SW 1271 (cell line): ENCODE results near the gene URGCP.
"Not testable (repeated sequence)": the region's sequence is repeated elsewhere in the genome, so short reads cannot be mapped to it uniquely, and the experiment has no call there.

Experiments used
- DNase-seq, 2 experiments: peaks; one replicate each; lab custom pipeline; 2025; lab: John Stamatoyannopoulos, UW

URGCP gene

GRCh38 chr7:43872406-43873110, 33.8 kb downstream of the URGCP start:
- no peak for DNase-seq

GRCh38 chr7:43871064-43871463, 35.3 kb downstream of the URGCP start:
- no peak for DNase-seq

- no peak for DNase-seq
Observed at GRCh38 chr7:43870316-43870715, 36.1 kb downstream of the URGCP start.

GRCh38 chr7:43869867-43870240, 36.5 kb downstream of the URGCP start:
- DNase-seq = peak in 1 of 2 experiments; percentile 22

- DNase-seq = peak; percentile 68 to 95
Observed at GRCh38 chr7:43869006-43869866, 37.2 kb downstream of the URGCP start, which contains the start of gene MRPS24. Gene MRPS24, minus strand, starts transcription at chr7:43869517. Its CDS starts 22 bp downstream, at chr7:43869495.

GRCh38 chr7:43868681-43869005, 37.8 kb downstream of the URGCP start:
- peak in 1 of 2 experiments; percentile 37 for DNase-seq

GRCh38 chr7:43868181-43868580, 38.2 kb downstream of the URGCP start:
- no peak for DNase-seq

- no peak for DNase-seq
Observed at GRCh38 chr7:43865277-43865676, 41.1 kb downstream of the URGCP start.

GRCh38 chr7:43864126-43864525, 42.3 kb downstream of the URGCP start:
- no peak for DNase-seq

- DNase-seq = no peak
Observed at GRCh38 chr7:43856996-43857395, 49.4 kb downstream of the URGCP start.

- no peak for DNase-seq
Observed at GRCh38 chr7:43856316-43856715, 50.1 kb downstream of the URGCP start.

GRCh38 chr7:43855176-43855575, 51.2 kb downstream of the URGCP start:
- no peak for DNase-seq

- no peak for DNase-seq
Observed at GRCh38 chr7:43851805-43852204, 54.6 kb downstream of the URGCP start.

GRCh38 chr7:43850348-43851116, 55.9 kb downstream of the URGCP start:
- no peak for DNase-seq

- no peak for DNase-seq
Observed at GRCh38 chr7:43849047-43849446, 57.3 kb downstream of the URGCP start.

- DNase-seq = no peak
Observed at GRCh38 chr7:43847496-43847895, 58.9 kb downstream of the URGCP start.

GRCh38 chr7:43844662-43845061, 61.7 kb downstream of the URGCP start:
- DNase-seq = no peak

GRCh38 chr7:43844257-43844656, 62.1 kb downstream of the URGCP start:
- DNase-seq = no peak

- DNase-seq = no peak
Observed at GRCh38 chr7:43843296-43843695, 63.1 kb downstream of the URGCP start.

GRCh38 chr7:43838201-43838658, 68.2 kb downstream of the URGCP start:
- DNase-seq = no peak

GRCh38 chr7:43834463-43835251, 71.7 kb downstream of the URGCP start:
- DNase-seq = peak in 1 of 2 experiments; percentile 4

GRCh38 chr7:43830917-43831316, 75.5 kb downstream of the URGCP start:
- DNase-seq = not testable (repeated sequence)
